ENCODE data around the gene ESPNL. TPM values are rescaled to one million over a fixed set of nuclear protein-coding genes. Genes with fewer than 3 reads are reported as not detected.

ESPNL gene
- total RNA-seq, 1 donor from 2014 or later, result 0.24 TPM

DNA sequence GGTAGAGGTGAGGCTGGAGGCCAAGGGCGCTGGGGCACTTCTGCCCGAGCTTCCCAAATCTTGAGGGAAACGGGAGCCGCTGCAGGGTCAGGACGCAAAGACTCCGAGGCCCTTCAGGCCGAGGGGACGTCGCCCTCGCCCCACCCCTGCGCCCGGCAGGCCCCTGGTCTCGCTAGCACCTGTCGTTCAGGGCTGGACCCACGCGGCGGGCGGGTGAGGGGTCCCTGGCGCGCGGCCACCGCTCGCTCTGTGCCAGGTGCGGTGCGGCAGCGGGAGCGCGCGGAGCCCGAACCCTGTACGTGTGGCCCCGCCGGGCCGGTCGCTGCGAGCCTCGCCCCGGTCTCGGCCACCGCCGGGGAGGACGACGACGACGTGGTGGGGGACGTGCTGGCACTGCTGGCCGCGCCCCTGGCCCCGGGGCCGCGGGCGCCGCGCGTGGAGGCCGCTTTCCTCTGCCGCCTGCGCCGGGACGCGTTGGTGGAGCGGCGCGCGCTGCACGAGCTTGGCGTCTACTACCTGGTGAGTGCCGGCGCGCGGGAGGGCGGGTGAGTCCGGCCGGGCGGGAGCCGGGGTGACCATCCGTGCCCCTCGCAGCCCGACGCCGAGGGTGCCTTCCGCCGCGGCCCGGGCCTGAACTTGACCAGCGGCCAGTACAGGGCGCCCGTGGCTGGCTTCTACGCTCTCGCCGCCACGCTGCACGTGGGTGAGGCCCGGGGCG, 63.5 kb downstream of the ESPNL start:
- no peak overlapping the region for H3K27ac Mint-ChIP-seq
- no peak for DNase-seq (ENCODE audit: extremely low spot score, unreplicated experiment)
- no peaks in the 10 kb centered on the region for H3K4me1 Mint-ChIP-seq (ENCODE audit: unreplicated experiment)
- no peak overlapping the region for H3K4me3 Mint-ChIP-seq
- H3K9me3 Mint-ChIP-seq, result no peaks in the 10 kb centered on the region
- peaks cover 4% of the 10 kb centered on the region for H3K36me3 Mint-ChIP-seq
- peaks cover 54% of the 10 kb centered on the region for H3K27me3 Mint-ChIP-seq
- TF ChIP-seq, protein P1, sequence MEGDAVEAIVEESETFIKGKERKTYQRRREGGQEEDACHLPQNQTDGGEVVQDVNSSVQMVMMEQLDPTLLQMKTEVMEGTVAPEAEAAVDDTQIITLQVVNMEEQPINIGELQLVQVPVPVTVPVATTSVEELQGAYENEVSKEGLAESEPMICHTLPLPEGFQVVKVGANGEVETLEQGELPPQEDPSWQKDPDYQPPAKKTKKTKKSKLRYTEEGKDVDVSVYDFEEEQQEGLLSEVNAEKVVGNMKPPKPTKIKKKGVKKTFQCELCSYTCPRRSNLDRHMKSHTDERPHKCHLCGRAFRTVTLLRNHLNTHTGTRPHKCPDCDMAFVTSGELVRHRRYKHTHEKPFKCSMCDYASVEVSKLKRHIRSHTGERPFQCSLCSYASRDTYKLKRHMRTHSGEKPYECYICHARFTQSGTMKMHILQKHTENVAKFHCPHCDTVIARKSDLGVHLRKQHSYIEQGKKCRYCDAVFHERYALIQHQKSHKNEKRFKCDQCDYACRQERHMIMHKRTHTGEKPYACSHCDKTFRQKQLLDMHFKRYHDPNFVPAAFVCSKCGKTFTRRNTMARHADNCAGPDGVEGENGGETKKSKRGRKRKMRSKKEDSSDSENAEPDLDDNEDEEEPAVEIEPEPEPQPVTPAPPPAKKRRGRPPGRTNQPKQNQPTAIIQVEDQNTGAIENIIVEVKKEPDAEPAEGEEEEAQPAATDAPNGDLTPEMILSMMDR (conservative IDR thresholded peaks at IDR 0.05), result no peak

DNA sequence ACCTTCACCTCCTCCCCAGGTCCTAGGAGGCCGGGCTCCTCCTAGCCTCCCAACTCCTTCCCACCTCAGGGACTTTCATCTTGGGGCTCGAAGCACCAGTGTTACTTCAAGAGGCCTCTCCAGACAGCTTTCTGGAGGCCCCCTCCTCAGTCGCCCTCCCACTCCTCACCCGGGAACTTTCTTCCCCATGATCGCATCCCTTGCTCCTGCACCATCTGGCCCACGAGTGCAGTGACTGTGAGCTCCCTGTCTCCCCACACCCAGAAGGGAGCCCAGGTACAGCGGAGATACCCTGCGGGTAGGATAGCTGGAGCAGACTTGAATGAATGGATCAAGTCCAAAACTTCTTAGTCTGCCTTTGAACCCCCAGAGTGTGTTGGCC, 64.8 kb downstream of the ESPNL start:
- no peaks in the 10 kb centered on the region for H3K9me3 Mint-ChIP-seq
- peak overlapping the region; percentile 45 for H3K4me3 Mint-ChIP-seq
- H3K27me3 Mint-ChIP-seq, result peaks cover 46% of the 10 kb centered on the region
- H3K36me3 Mint-ChIP-seq, result peaks cover 8% of the 10 kb centered on the region
- H3K4me1 Mint-ChIP-seq (ENCODE audit: unreplicated experiment), result no peaks in the 10 kb centered on the region
- TF ChIP-seq, protein P1 (conservative IDR thresholded peaks at IDR 0.05), result no peak
- DNase-seq (ENCODE audit: extremely low spot score, unreplicated experiment), result no peak
- no peak overlapping the region for H3K27ac Mint-ChIP-seq

DNA sequence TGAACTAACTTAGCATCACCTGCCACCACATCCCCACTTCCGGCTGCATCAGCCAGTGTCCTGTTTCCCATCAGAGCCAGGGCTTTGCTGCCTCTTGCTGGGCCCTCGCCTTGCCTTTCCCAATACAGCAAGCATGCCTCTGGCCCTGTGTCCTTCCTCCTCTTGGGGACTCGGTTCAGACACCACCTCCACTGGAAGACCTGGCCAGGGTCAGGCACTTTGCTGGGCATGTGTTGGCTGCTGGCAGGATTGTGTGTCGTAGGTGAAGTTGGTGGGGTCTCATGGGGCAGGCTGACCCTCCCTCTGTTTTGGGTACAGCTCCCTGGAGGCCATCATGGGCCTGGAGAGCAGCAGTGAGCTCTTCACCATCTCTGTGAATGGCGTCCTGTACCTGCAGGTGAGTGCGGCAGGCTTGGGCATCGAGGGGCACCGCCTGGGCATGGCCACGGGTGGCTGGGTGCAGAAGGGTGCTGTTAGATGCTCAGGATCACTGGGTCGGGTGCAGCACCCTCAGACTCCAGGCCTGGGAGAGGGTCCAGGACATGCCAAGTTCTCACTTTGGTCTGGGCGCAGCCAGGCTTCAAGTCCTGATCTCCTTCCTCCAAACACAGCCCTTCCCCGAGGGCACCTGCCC, 65.3 kb downstream of the ESPNL start:
- H3K27me3 Mint-ChIP-seq, result peaks cover 42% of the 10 kb centered on the region
- TF ChIP-seq, protein P1 (conservative IDR thresholded peaks at IDR 0.05), result no peak
- H3K9me3 Mint-ChIP-seq, result no peaks in the 10 kb centered on the region
- H3K4me3 Mint-ChIP-seq, result peak overlapping the region; percentile 45
- H3K36me3 Mint-ChIP-seq, result peaks cover 11% of the 10 kb centered on the region
- H3K4me1 Mint-ChIP-seq (ENCODE audit: unreplicated experiment), result no peaks in the 10 kb centered on the region
- no peak overlapping the region for H3K27ac Mint-ChIP-seq
- DNase-seq (ENCODE audit: extremely low spot score, unreplicated experiment), result no peak

DNA sequence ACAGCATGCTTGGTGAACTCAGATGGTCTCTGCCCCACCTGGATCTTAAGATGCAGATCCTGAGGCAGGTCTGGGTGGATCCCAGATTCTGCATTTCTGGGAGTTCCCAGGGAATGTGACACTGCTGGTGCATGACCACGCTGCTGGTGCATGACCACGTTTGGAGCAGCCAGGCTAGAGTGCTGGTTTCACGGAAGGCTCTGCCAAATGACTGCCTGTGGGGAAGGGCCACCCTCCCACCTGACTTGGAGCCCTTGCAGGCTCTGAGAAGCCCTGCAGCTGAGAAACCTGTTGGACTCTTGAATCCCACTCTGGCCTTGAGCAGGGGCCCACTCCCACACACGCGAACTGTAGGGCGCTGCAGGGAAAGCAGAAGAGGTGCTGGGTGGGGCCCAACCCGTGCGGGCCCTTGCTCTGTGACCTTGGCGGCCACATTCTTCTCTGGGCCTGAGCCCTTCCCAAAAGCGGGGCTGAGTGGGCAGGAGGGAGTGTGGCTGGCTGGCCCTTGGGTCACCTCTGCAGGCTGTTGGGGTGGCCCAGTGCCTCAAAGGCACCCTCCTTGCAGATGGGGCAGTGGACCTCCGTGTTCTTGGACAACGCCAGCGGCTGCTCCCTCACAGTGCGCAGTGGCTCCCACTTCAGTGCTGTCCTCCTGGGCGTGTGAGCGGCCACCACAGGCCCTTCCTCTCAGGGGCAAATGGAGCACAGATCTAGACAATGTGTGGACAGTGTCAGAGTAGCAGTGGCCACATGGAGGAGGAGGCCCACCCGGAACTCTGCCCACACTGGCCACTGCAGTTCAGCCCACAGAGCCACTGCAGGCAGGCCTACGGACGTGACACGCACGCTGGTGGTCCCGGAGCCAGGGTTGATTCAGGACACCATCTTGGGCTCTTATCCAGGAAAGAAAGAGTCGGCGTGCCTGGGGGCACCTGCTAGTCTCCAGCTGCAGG, 66.5 kb downstream of the ESPNL start:
- H3K27ac Mint-ChIP-seq, result no peak overlapping the region
- DNase-seq (ENCODE audit: extremely low spot score, unreplicated experiment), result no peak
- H3K27me3 Mint-ChIP-seq, result peaks cover 34% of the 10 kb centered on the region
- H3K4me3 Mint-ChIP-seq, result no peak overlapping the region
- H3K36me3 Mint-ChIP-seq, result peaks cover 11% of the 10 kb centered on the region
- TF ChIP-seq, protein P1 (conservative IDR thresholded peaks at IDR 0.05), result no peak
- no peaks in the 10 kb centered on the region for H3K4me1 Mint-ChIP-seq (ENCODE audit: unreplicated experiment)
- no peaks in the 10 kb centered on the region for H3K9me3 Mint-ChIP-seq

DNA sequence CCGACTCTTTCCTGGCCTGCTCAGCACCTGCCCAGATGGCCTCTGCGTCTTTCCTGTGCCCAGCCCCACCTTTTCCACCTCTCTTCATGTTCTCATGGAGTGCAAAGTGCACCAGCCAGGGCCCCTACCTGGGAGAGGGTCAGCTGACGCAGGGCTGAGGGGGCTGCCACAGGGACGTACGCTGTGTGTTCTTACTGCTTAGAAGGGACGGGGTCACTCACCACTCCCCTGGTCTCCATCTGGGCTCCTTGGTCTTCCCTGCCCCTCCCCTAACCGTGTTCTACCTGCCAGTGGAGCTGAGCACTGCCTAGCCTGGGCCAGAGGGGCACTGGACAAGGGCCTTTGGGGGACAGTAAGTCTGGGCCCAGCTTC, 67.2 kb downstream of the ESPNL start:
- TF ChIP-seq, protein P1 (conservative IDR thresholded peaks at IDR 0.05), result no peak
- Mint-ChIP-seq H3K4me3 (no peak overlapping the region), H3K9me3 (no peaks in the 10 kb centered on the region), H3K27ac (no peak overlapping the region), H3K27me3 (peaks cover 28% of the 10 kb centered on the region), H3K36me3 (peaks cover 11% of the 10 kb centered on the region), H3K4me1 (ENCODE audit: unreplicated experiment) (no peaks in the 10 kb centered on the region)
- no peak for DNase-seq (ENCODE audit: extremely low spot score, unreplicated experiment)

Data from type B pancreatic cell (in vitro differentiated cells).